DOHH2 (cell line): Measurements from ENCODE around the gene SCNN1A.
A peak's percentile ranks its signal among the peaks of the same experiment; 100 is the strongest.

Source experiments
- H3F3A ChIP-seq: fragments of 200-600 bp; sonication (generic), shearing (Covaris generic); 2 replicates; pipeline ENCODE4 v1.6.0; 2016; ENCODE audit warnings: antibody characterized with exemption, mild to moderate bottlenecking; ENCODE audit not compliant: control insufficient read depth, insufficient read depth
- H3K27ac ChIP-seq: fragments of 200-600 bp; sonication (generic); 2 replicates; pipeline ENCODE4 v1.5.1; 2014; ENCODE audit warnings: low read depth, mild to moderate bottlenecking, low read length, moderate library complexity
- H3K27me3 ChIP-seq: fragments of 200-600 bp; sonication (generic); 2 replicates; pipeline ENCODE4 v1.6.1; 2014; ENCODE audit warnings: mild to moderate bottlenecking, low read length, mixed read lengths; ENCODE audit not compliant: control insufficient read depth
- H3K36me3 ChIP-seq: fragments of 200-600 bp; sonication (generic); 2 replicates; pipeline ENCODE4 v1.6.1; 2014; ENCODE audit warnings: mild to moderate bottlenecking, low read length, moderate library complexity, mixed read lengths; ENCODE audit not compliant: control insufficient read depth
- H3K4me1 ChIP-seq: fragments of 200-600 bp; sonication (generic); 2 replicates; pipeline ENCODE4 v1.6.1; 2014; ENCODE audit warnings: mild to moderate bottlenecking, low read length, mixed read lengths; ENCODE audit not compliant: control insufficient read depth
- H3K4me2 ChIP-seq: fragments of 200-600 bp; sonication (generic); 2 replicates; pipeline ENCODE4 v1.6.0; 2014; ENCODE audit warnings: mild to moderate bottlenecking, low read length, moderate library complexity
- H3K4me3 ChIP-seq: fragments of 200-600 bp; sonication (generic); 2 replicates; pipeline ENCODE4 v1.5.1; 2014; ENCODE audit warnings: mild to moderate bottlenecking, low read length, mixed read lengths
- H3K79me2 ChIP-seq: fragments of 200-600 bp; sonication (generic); 2 replicates; pipeline ENCODE4 v1.6.1; 2014; ENCODE audit warnings: mild to moderate bottlenecking, low read length, mixed read lengths; ENCODE audit not compliant: control insufficient read depth
- H3K9me2 ChIP-seq: fragments of 200-600 bp; sonication (generic); replicated peaks from 2 replicates; pipeline ENCODE4 v1.6.1; 2014; ENCODE audit warnings: mild to moderate bottlenecking, low read length, mixed read lengths; ENCODE audit not compliant: control insufficient read depth
- H3K9me3 ChIP-seq: fragments of 200-600 bp; sonication (generic); 2 replicates; pipeline ENCODE4 v1.6.1; 2014; ENCODE audit warnings: antibody characterized with exemption, low read length, mixed read lengths; ENCODE audit not compliant: control insufficient read depth, insufficient read depth
- H4K20me1 ChIP-seq: fragments of 200-600 bp; sonication (generic); 2 replicates; pipeline ENCODE4 v1.6.0; 2014; ENCODE audit warnings: low read depth, mild to moderate bottlenecking, antibody characterized with exemption, low read length, moderate library complexity; ENCODE audit not compliant: control insufficient read depth, insufficient read depth
- EZH2phosphoT487 ChIP-seq: fragments of 200-600 bp; sonication (generic); IDR thresholded peaks from 2 replicates; pipeline ENCODE4 v1.6.1; 2017; ENCODE audit warnings: borderline replicate concordance, mild to moderate bottlenecking, antibody characterized with exemption, low read length, moderate library complexity, mixed read lengths
- TF ChIP-seq, protein P1 (sequence below): fragments of 200-600 bp; sonication (generic); IDR thresholded peaks from one replicate; pipeline ENCODE4 v1.5.1; 2014; ENCODE audit warnings: antibody characterized with exemption, mild to moderate bottlenecking, low read depth, low read length; ENCODE audit not compliant: poor library complexity, severe bottlenecking

SCNN1A gene

DNA sequence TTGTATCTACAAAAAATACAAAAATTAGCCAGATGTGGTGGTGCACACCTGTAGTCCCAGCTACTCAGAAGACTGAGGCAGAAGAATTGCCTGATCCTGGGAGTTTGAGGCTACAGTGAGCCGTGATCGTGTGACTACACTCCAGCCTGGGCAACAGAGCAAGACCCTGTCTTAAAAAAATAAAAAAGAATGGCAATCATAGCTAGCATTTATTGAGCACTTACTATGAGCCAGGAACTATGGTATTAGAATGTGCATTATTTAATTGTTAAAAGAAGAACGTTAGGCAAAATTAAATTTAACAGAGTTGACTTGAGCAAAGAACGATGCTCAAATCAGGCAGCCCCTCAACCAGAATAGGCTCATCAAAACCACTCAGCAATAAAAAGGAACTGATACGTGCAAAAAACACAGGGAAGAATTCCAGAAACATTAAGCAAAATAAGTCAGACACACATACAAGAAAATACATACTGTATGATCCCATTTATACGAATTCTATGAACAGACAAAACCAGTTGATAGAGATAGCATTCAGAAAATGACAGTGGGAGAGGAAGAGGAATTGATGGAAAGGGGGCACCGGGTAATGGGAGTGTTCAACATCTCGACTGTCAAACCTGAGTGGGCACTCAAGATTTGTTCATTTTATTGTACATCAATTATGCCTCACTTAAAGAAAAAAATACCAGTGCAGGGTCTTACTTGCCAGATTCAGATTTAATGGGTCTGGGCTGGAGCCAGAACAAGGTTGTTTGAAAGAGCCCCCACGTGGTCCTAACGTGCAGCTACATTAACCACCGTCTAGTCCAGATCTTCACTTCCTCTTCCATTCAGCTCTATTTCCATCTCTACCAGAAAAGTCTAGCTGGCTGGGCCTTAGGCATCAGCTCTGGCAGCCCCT lies 8.0 kb downstream of the SCNN1A start:
- H3K27ac ChIP-seq = no peak overlapping the region
- H3F3A ChIP-seq = peaks cover 6% of the 10 kb centered on the region
- H3K9me2 ChIP-seq = no peaks in the 10 kb centered on the region
- H3K4me2 ChIP-seq = no peak overlapping the region
- TF ChIP-seq, protein P1, sequence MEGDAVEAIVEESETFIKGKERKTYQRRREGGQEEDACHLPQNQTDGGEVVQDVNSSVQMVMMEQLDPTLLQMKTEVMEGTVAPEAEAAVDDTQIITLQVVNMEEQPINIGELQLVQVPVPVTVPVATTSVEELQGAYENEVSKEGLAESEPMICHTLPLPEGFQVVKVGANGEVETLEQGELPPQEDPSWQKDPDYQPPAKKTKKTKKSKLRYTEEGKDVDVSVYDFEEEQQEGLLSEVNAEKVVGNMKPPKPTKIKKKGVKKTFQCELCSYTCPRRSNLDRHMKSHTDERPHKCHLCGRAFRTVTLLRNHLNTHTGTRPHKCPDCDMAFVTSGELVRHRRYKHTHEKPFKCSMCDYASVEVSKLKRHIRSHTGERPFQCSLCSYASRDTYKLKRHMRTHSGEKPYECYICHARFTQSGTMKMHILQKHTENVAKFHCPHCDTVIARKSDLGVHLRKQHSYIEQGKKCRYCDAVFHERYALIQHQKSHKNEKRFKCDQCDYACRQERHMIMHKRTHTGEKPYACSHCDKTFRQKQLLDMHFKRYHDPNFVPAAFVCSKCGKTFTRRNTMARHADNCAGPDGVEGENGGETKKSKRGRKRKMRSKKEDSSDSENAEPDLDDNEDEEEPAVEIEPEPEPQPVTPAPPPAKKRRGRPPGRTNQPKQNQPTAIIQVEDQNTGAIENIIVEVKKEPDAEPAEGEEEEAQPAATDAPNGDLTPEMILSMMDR = peak; percentile 61
- no peak for TF ChIP-seq EZH2phosphoT487
- no peaks in the 10 kb centered on the region for H3K79me2 ChIP-seq
- peaks cover 26% of the 10 kb centered on the region for H3K4me1 ChIP-seq
- peaks cover 5% of the 10 kb centered on the region for H3K27me3 ChIP-seq
- H3K9me3 ChIP-seq = no peaks in the 10 kb centered on the region
- no peaks in the 10 kb centered on the region for H3K36me3 ChIP-seq
- no peak overlapping the region for H3K4me3 ChIP-seq
- H4K20me1 ChIP-seq = no peaks in the 10 kb centered on the region

DNA sequence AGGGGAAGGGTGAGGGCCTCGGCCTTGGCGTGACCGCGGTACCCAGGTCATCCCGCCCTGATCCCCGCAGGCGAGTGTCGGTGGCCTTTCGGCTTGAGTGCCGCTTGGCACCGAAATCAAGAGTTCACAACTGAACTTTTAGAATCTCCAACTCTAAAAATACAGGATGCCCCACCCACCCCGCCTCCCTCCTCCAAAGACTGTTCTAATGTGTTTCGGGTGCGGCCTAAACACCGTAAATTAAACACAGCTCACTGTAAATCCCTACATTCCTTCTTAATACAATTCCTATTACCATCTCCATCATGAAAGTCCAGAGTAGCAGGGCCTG lies 11.4 kb downstream of the SCNN1A start:
- H4K20me1 ChIP-seq = no peaks in the 10 kb centered on the region
- H3K27ac ChIP-seq = no peak overlapping the region
- H3K4me3 ChIP-seq = no peak overlapping the region
- H3F3A ChIP-seq = peaks cover 6% of the 10 kb centered on the region
- peaks cover 31% of the 10 kb centered on the region for H3K4me1 ChIP-seq
- H3K79me2 ChIP-seq = no peaks in the 10 kb centered on the region
- H3K27me3 ChIP-seq = peaks cover 8% of the 10 kb centered on the region
- H3K9me3 ChIP-seq = no peaks in the 10 kb centered on the region
- no peaks in the 10 kb centered on the region for H3K9me2 ChIP-seq
- no peak overlapping the region for H3K4me2 ChIP-seq
- TF ChIP-seq, protein P1 = no peak
- no peak for TF ChIP-seq EZH2phosphoT487
- no peaks in the 10 kb centered on the region for H3K36me3 ChIP-seq

DNA sequence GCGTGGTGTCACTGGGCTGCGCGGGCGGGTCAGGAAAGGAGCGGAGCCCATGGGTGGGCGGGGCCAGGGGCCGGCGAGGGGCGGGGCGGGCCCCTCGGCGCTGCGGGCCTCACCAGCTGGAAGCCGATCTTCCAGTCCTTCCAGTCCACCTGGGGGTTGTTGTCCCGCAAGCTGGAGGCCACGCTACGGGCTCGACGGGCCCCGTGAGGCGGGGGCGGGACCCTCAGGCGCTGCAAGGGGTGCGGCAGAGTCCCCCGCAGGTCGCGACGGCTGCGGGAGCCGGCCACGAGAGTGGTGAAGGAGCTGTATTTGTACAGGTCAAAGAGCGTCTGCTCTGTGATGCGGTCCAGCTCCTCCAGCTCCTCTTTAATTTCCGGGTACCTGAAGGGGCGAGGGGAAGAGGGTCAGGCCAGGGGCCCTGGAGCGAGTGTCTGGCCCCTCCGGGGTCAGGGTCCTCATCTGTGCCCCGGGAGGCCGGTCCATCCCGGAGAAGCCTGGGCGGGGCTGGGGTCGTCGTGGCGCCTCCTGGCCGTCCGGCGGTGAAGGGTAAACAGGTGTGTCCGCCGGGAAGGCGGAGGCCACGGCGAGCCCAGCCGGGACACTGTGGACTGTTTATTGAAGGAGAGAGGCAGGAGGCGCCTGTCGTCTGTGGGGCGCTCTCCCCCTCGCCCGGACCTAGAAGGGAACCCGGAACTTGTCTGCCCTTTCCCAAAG lies 11.9 kb downstream of the SCNN1A start:
- no peak for TF ChIP-seq EZH2phosphoT487
- TF ChIP-seq, protein P1 = no peak
- H3F3A ChIP-seq = peaks cover 6% of the 10 kb centered on the region
- H3K4me3 ChIP-seq = peak overlapping the region; percentile 51
- H3K27ac ChIP-seq = no peak overlapping the region
- H3K9me3 ChIP-seq = no peaks in the 10 kb centered on the region
- no peaks in the 10 kb centered on the region for H3K79me2 ChIP-seq
- peak overlapping the region; percentile 64 for H3K4me2 ChIP-seq
- H3K9me2 ChIP-seq = no peaks in the 10 kb centered on the region
- H3K27me3 ChIP-seq = peaks cover 8% of the 10 kb centered on the region
- H3K36me3 ChIP-seq = no peaks in the 10 kb centered on the region
- peaks cover 28% of the 10 kb centered on the region for H3K4me1 ChIP-seq
- no peaks in the 10 kb centered on the region for H4K20me1 ChIP-seq
